Activated B cell treated with CpG ODN at 0.5 μM for 24 hours (primary cell): ENCODE results near the gene KLHL6. TPM values are rescaled to one million over a fixed set of nuclear protein-coding genes. Genes with fewer than 3 reads are reported as not detected.

Source experiments
- ATAC-seq: fragments of 200-7000 bp; cut with Tn5 transposase; one replicate; pipeline ENCODE4 v1.10.0; 2021; ENCODE audit warnings: low read depth, mild to moderate bottlenecking, moderate library complexity
- CTCF ChIA-PET: fragments of 350-600 bp; sonication (Branson Sonifier 250); formaldehyde crosslinking; loops from one replicate; lab custom pipeline; 2021; ENCODE audit warnings: antibody characterized with exemption; lab: Charles Lee
- POLR2A ChIA-PET: fragments of 350-600 bp; sonication (Branson Sonifier 250); formaldehyde crosslinking; loops from one replicate; lab custom pipeline; 2021; ENCODE audit warnings: antibody characterized with exemption; lab: Charles Lee
- DNase-seq: peaks from one replicate; pipeline ENCODE4 v3.0.0; 2022
- H3K27ac Mint-ChIP-seq: one replicate; pipeline ENCODE4 v1.8.0; 2020; ENCODE audit warnings: mixed read lengths
- H3K27me3 Mint-ChIP-seq: one replicate; pipeline ENCODE4 v1.8.0; 2021; ENCODE audit warnings: mixed read lengths
- H3K36me3 Mint-ChIP-seq: one replicate; pipeline ENCODE4 v1.8.0; 2021; ENCODE audit warnings: low read depth, mixed read lengths
- H3K4me1 Mint-ChIP-seq: one replicate; pipeline ENCODE4 v1.8.0; 2021; ENCODE audit warnings: mixed read lengths
- H3K4me3 Mint-ChIP-seq: one replicate; pipeline ENCODE4 v1.8.0; 2020; ENCODE audit warnings: mild to moderate bottlenecking, mixed read lengths
- H3K9me3 Mint-ChIP-seq: one replicate; pipeline ENCODE4 v1.8.0; 2020; ENCODE audit warnings: mixed read lengths
- CTCF ChIP-seq: fragments of 200-600 bp; IDR thresholded peaks from one replicate; pipeline ENCODE4 v1.8.0; 2022; ENCODE audit warnings: antibody characterized with exemption, mild to moderate bottlenecking
- intact Hi-C: fragments of 100-400 bp; cut with micrococcal nuclease; formaldehyde crosslinking; loops from one replicate; pipeline ENCODE4 v1.15.1; 2024
- total RNA-seq: library from RNA; stranded (reverse); gene quantifications from 2 replicates; pipeline ENCODE4 v1.2.3, GENCODE V29; 2022

Gene KLHL6
- total RNA-seq, 1 donor from 2014 or later, result 41.7 TPM

GRCh38 chr3:183579967-183580900 lies 24.7 kb upstream of the KLHL6 start:
- Mint-ChIP-seq H3K36me3 (no peaks in the 10 kb centered on the region), H3K4me3 (peak overlapping the region; percentile 75), H3K27me3 (peaks cover 5% of the 10 kb centered on the region), H3K27ac (no peak overlapping the region), H3K9me3 (no peaks in the 10 kb centered on the region), H3K4me1 (peaks cover 44% of the 10 kb centered on the region)
- intact Hi-C loops, result loop anchor here (1.0 kb wide), 1 partner anchor 8 kb away; no protein-coding TSS in a partner anchor
- POLR2A ChIA-PET, result interaction anchor here (0.5 to 0.9 kb wide), 2 partner anchors 9 to 25 kb away, joined by 3 to 8 read pairs; partner anchors contain the start of gene KLHL6
- ATAC-seq, result peak; percentile 59
- TF ChIP-seq CTCF, result no peak
- no peak for DNase-seq
- CTCF ChIA-PET, result interaction anchor here (0.5 to 1.7 kb wide), 3 partner anchors 10 to 20 kb away, joined by 3 to 6 read pairs (median 4); no protein-coding TSS in a partner anchor

- Mint-ChIP-seq H3K36me3 (no peaks in the 10 kb centered on the region), H3K27me3 (peaks cover 5% of the 10 kb centered on the region), H3K4me3 (peak overlapping the region; percentile 9), H3K9me3 (no peaks in the 10 kb centered on the region), H3K27ac (peak overlapping the region; percentile 1), H3K4me1 (peaks cover 45% of the 10 kb centered on the region)
- intact Hi-C loops, result loop anchor here (1.0 kb wide), 1 partner anchor 13 kb away; no protein-coding TSS in a partner anchor
- DNase-seq (no peak), ATAC-seq (no peak)
- TF ChIP-seq CTCF, result no peak
- POLR2A ChIA-PET, result interaction anchor here (0.9 to 1.2 kb wide), 2 partner anchors 18 to 22 kb away, joined by 3 read pairs; partner anchors contain the start of gene KLHL6
- CTCF ChIA-PET, result interaction anchor here (0.7 kb wide), 1 partner anchor 189 kb away, joined by 4 read pairs; no protein-coding TSS in a partner anchor
Observed at GRCh38 chr3:183578179-183578578, 22.7 kb upstream of the KLHL6 start.

- Mint-ChIP-seq H3K4me1 (peaks cover 53% of the 10 kb centered on the region), H3K9me3 (no peaks in the 10 kb centered on the region), H3K27me3 (peaks cover 8% of the 10 kb centered on the region), H3K4me3 (no peak overlapping the region), H3K36me3 (no peaks in the 10 kb centered on the region), H3K27ac (no peak overlapping the region)
- ChIA-PET CTCF (interaction anchor here (1.8 kb wide), 1 partner anchor 10 kb away, joined by 3 read pairs; no protein-coding TSS in a partner anchor), POLR2A (interaction anchor here (0.5 to 1.2 kb wide), 3 partner anchors 9 to 489 kb away, joined by 3 to 5 read pairs (median 3); no protein-coding TSS in a partner anchor)
- no peak for ATAC-seq
- no peak for TF ChIP-seq CTCF
- intact Hi-C loops, result no loop called here
- DNase-seq, result no peak
Observed at GRCh38 chr3:183577346-183577745, 21.8 kb upstream of the KLHL6 start.

GRCh38 chr3:183576487-183577107 lies 21.1 kb upstream of the KLHL6 start:
- Mint-ChIP-seq H3K27me3 (peaks cover 11% of the 10 kb centered on the region), H3K4me1 (peaks cover 54% of the 10 kb centered on the region), H3K4me3 (peak overlapping the region; percentile 20), H3K27ac (no peak overlapping the region), H3K36me3 (no peaks in the 10 kb centered on the region), H3K9me3 (no peaks in the 10 kb centered on the region)
- ATAC-seq (peak; percentile 47), DNase-seq (no peak)
- TF ChIP-seq CTCF, result no peak
- ChIA-PET CTCF (interaction anchor here (1.8 kb wide), 1 partner anchor 11 kb away, joined by 3 read pairs; no protein-coding TSS in a partner anchor), POLR2A (interaction anchor here (0.6 to 1.1 kb wide), 2 partner anchors 10 to 57 kb away, joined by 5 to 13 read pairs; no protein-coding TSS in a partner anchor)
- intact Hi-C loops, result no loop called here
